Activated naive CD4-positive, alpha-beta T cell treated with anti-CD3 and anti-CD28 coated beads for 36 hours (primary cell): Measurements from ENCODE around the gene HSFX3. TPM values are rescaled to one million over a fixed set of nuclear protein-coding genes. Genes with fewer than 3 reads are reported as not detected.
"Not testable (repeated sequence)": the region's sequence is repeated elsewhere in the genome, so short reads cannot be mapped to it uniquely, and the experiment has no call there.

Experiments
- CTCF ChIA-PET: fragments of 350-600 bp; sonication (Branson Sonifier 250); formaldehyde crosslinking; loops from one replicate; lab custom pipeline; 2021; ENCODE audit warnings: antibody characterized with exemption; lab: Charles Lee
- DNase-seq: peaks from one replicate; pipeline ENCODE4 v3.0.0-alpha.2; 2020
- H3K27ac Mint-ChIP-seq: one replicate; pipeline ENCODE4 v1.8.0; 2021; ENCODE audit warnings: mild to moderate bottlenecking, mixed read lengths
- H3K27me3 Mint-ChIP-seq: one replicate; pipeline ENCODE4 v1.8.0; 2021; ENCODE audit warnings: low read depth, mixed read lengths
- H3K36me3 Mint-ChIP-seq: one replicate; pipeline ENCODE4 v1.8.0; 2021; ENCODE audit warnings: low read depth, mixed read lengths
- H3K4me1 Mint-ChIP-seq: one replicate; pipeline ENCODE4 v1.8.0; 2021; ENCODE audit warnings: low read depth, mixed read lengths
- H3K4me3 Mint-ChIP-seq: one replicate; pipeline ENCODE4 v1.8.0; 2021; ENCODE audit warnings: mild to moderate bottlenecking, moderate library complexity, mixed read lengths
- H3K9me3 Mint-ChIP-seq: one replicate; pipeline ENCODE4 v1.8.0; 2021; ENCODE audit warnings: mixed read lengths
- intact Hi-C: fragments of 100-400 bp; cut with micrococcal nuclease; formaldehyde crosslinking; loops from one replicate; pipeline ENCODE4 v1.15.1; 2023
- total RNA-seq, 2 experiments: library from RNA; stranded (reverse); gene quantifications; one replicate each; pipeline ENCODE4 v1.2.3, GENCODE V29; 2021

Gene HSFX3
- total RNA-seq, 2 experiments from 2014 or later, result not detected

GRCh38 chrX:149525389-149525788 is 24.3 kb downstream of the HSFX3 start:
- CTCF ChIA-PET, H3K4me3 Mint-ChIP-seq, H3K36me3 Mint-ChIP-seq, H3K27me3 Mint-ChIP-seq, H3K27ac Mint-ChIP-seq, H3K9me3 Mint-ChIP-seq: not testable (repeated sequence)
- DNase-seq, result peak; percentile 76
- intact Hi-C loops, result loop anchor here (5.0 kb wide), 2 partner anchors 107 to 302 kb away; partner anchors contain the start of gene TMEM185A
- peaks cover 31% of the 10 kb centered on the region for H3K4me1 Mint-ChIP-seq

GRCh38 chrX:149522916-149523315 is 26.8 kb downstream of the HSFX3 start:
- intact Hi-C loops, result loop anchor here (2.0 kb wide), 1 partner anchor 18 kb away; the partner anchor contains the start of gene IDS
- H3K4me1 Mint-ChIP-seq, result peaks cover 33% of the 10 kb centered on the region
- no peaks in the 10 kb centered on the region for H3K27me3 Mint-ChIP-seq
- CTCF ChIA-PET, result interaction anchor here (1.4 kb wide), 1 partner anchor 10 kb away, joined by 7 read pairs; no protein-coding TSS in a partner anchor
- H3K36me3 Mint-ChIP-seq, result no peaks in the 10 kb centered on the region
- no peak for DNase-seq
- H3K4me3 Mint-ChIP-seq, result no peak overlapping the region
- no peaks in the 10 kb centered on the region for H3K9me3 Mint-ChIP-seq
- no peak overlapping the region for H3K27ac Mint-ChIP-seq

- H3K4me1 Mint-ChIP-seq, result peaks cover 27% of the 10 kb centered on the region
- no peaks in the 10 kb centered on the region for H3K9me3 Mint-ChIP-seq
- CTCF ChIA-PET, result interaction anchor here (1.0 kb wide), 1 partner anchor 417 kb away, joined by 3 read pairs; the partner anchor contains the start of gene EOLA2
- no peak overlapping the region for H3K4me3 Mint-ChIP-seq
- no peaks in the 10 kb centered on the region for H3K36me3 Mint-ChIP-seq
- intact Hi-C loops, result no loop called here
- no peak overlapping the region for H3K27ac Mint-ChIP-seq
- no peaks in the 10 kb centered on the region for H3K27me3 Mint-ChIP-seq
- DNase-seq, result no peak
Observed at GRCh38 chrX:149521438-149521837, 28.3 kb downstream of the HSFX3 start.

GRCh38 chrX:149520636-149521277 is 29.0 kb downstream of the HSFX3 start:
- H3K27me3 Mint-ChIP-seq, H3K36me3 Mint-ChIP-seq, H3K9me3 Mint-ChIP-seq, H3K27ac Mint-ChIP-seq, DNase-seq, H3K4me3 Mint-ChIP-seq, intact Hi-C loops: not testable (repeated sequence)
- CTCF ChIA-PET, result interaction anchor here (1.0 kb wide), 1 partner anchor 418 kb away, joined by 3 read pairs; the partner anchor contains the start of gene EOLA2
- H3K4me1 Mint-ChIP-seq, result peaks cover 28% of the 10 kb centered on the region

GRCh38 chrX:149518236-149518635 is 31.5 kb downstream of the HSFX3 start:
- H3K4me1 Mint-ChIP-seq, result peaks cover 31% of the 10 kb centered on the region
- CTCF ChIA-PET, result interaction anchor here (0.6 kb wide), 1 partner anchor 110 kb away, joined by 4 read pairs; no protein-coding TSS in a partner anchor
- no peak overlapping the region for H3K4me3 Mint-ChIP-seq
- no peaks in the 10 kb centered on the region for H3K27me3 Mint-ChIP-seq
- no peak for DNase-seq
- no peaks in the 10 kb centered on the region for H3K36me3 Mint-ChIP-seq
- H3K9me3 Mint-ChIP-seq, result no peaks in the 10 kb centered on the region
- no peak overlapping the region for H3K27ac Mint-ChIP-seq
- intact Hi-C loops, result loop anchor here (10.0 kb wide), 1 partner anchor 1567 kb away; no protein-coding TSS in a partner anchor

GRCh38 chrX:149517308-149517707 is 32.4 kb downstream of the HSFX3 start:
- no peak overlapping the region for H3K4me3 Mint-ChIP-seq
- no peak overlapping the region for H3K27ac Mint-ChIP-seq
- no peaks in the 10 kb centered on the region for H3K27me3 Mint-ChIP-seq
- CTCF ChIA-PET, result no interaction called here
- no peaks in the 10 kb centered on the region for H3K36me3 Mint-ChIP-seq
- H3K4me1 Mint-ChIP-seq, result peaks cover 32% of the 10 kb centered on the region
- H3K9me3 Mint-ChIP-seq, result no peaks in the 10 kb centered on the region
- intact Hi-C loops, result loop anchor here (10.0 kb wide), 1 partner anchor 1567 kb away; no protein-coding TSS in a partner anchor
- no peak for DNase-seq

- Mint-ChIP-seq H3K4me3 (no peak overlapping the region), H3K4me1 (peaks cover 28% of the 10 kb centered on the region), H3K9me3 (no peaks in the 10 kb centered on the region), H3K27me3 (no peaks in the 10 kb centered on the region), H3K36me3 (no peaks in the 10 kb centered on the region), H3K27ac (no peak overlapping the region)
- CTCF ChIA-PET, result no interaction called here
- DNase-seq, result no peak
- intact Hi-C loops, result loop anchor here (10.0 kb wide), 1 partner anchor 1568 kb away; no protein-coding TSS in a partner anchor
Observed at GRCh38 chrX:149516604-149517003, 33.1 kb downstream of the HSFX3 start.

GRCh38 chrX:149515954-149516602 is 33.6 kb downstream of the HSFX3 start:
- no peak overlapping the region for H3K27ac Mint-ChIP-seq
- H3K4me3 Mint-ChIP-seq, result no peak overlapping the region
- CTCF ChIA-PET, result no interaction called here
- H3K27me3 Mint-ChIP-seq, result no peaks in the 10 kb centered on the region
- peaks cover 24% of the 10 kb centered on the region for H3K4me1 Mint-ChIP-seq
- DNase-seq, result no peak
- H3K9me3 Mint-ChIP-seq, result no peaks in the 10 kb centered on the region
- H3K36me3 Mint-ChIP-seq, result no peaks in the 10 kb centered on the region
- intact Hi-C loops, result loop anchor here (10.0 kb wide), 1 partner anchor 1569 kb away; no protein-coding TSS in a partner anchor

- CTCF ChIA-PET, result interaction anchor here (2.2 kb wide), 1 partner anchor 8 kb away, joined by 7 read pairs; no protein-coding TSS in a partner anchor
- no peak overlapping the region for H3K27ac Mint-ChIP-seq
- intact Hi-C loops, result loop anchor here (10.0 kb wide), 1 partner anchor 1571 kb away; no protein-coding TSS in a partner anchor
- H3K4me3 Mint-ChIP-seq, result no peak overlapping the region
- no peaks in the 10 kb centered on the region for H3K36me3 Mint-ChIP-seq
- H3K4me1 Mint-ChIP-seq, result peaks cover 19% of the 10 kb centered on the region
- peak; percentile 12 for DNase-seq
- H3K9me3 Mint-ChIP-seq, result no peaks in the 10 kb centered on the region
- H3K27me3 Mint-ChIP-seq, result peaks cover 2% of the 10 kb centered on the region
Observed at GRCh38 chrX:149513825-149514428, 35.8 kb downstream of the HSFX3 start.

GRCh38 chrX:149512225-149512885 is 37.4 kb downstream of the HSFX3 start:
- H3K27ac Mint-ChIP-seq, result no peak overlapping the region
- H3K4me3 Mint-ChIP-seq, result no peak overlapping the region
- DNase-seq, result peak; percentile 66
- no peaks in the 10 kb centered on the region for H3K36me3 Mint-ChIP-seq
- no peaks in the 10 kb centered on the region for H3K9me3 Mint-ChIP-seq
- H3K4me1 Mint-ChIP-seq, result peaks cover 19% of the 10 kb centered on the region
- intact Hi-C loops, result loop anchor here (1.0 to 10.0 kb wide), 2 partner anchors 313 to 1572 kb away; no protein-coding TSS in a partner anchor
- peaks cover 2% of the 10 kb centered on the region for H3K27me3 Mint-ChIP-seq
- CTCF ChIA-PET, result interaction anchor here (1.0 to 2.3 kb wide), 5 partner anchors 10 to 94 kb away, joined by 4 to 12 read pairs (median 5); no protein-coding TSS in a partner anchor

- intact Hi-C loops, result loop anchor here (10.0 kb wide), 1 partner anchor 1574 kb away; no protein-coding TSS in a partner anchor
- no peak overlapping the region for H3K4me3 Mint-ChIP-seq
Observed at GRCh38 chrX:149511081-149511480, 38.6 kb downstream of the HSFX3 start.

More at GRCh38 chrX:149511081-149511480, 38.6 kb downstream of the HSFX3 start:
- no peak overlapping the region for H3K27ac Mint-ChIP-seq
- no peak for DNase-seq
- no peaks in the 10 kb centered on the region for H3K36me3 Mint-ChIP-seq
- H3K9me3 Mint-ChIP-seq, result no peaks in the 10 kb centered on the region
- peaks cover 2% of the 10 kb centered on the region for H3K27me3 Mint-ChIP-seq
- CTCF ChIA-PET, result interaction anchor here (1.0 to 2.3 kb wide), 2 partner anchors 17 to 28 kb away, joined by 4 to 12 read pairs; no protein-coding TSS in a partner anchor
- peaks cover 20% of the 10 kb centered on the region for H3K4me1 Mint-ChIP-seq
